ENCODE data around the gene CABP4.

The CABP4 gene

GRCh38 chr11:67407688-67408163, 47.4 kb upstream of the CABP4 start:
- TF ChIP-seq CTCF (IDR thresholded peaks at IDR 0.05; ENCODE audit: poor library complexity, severe bottlenecking) = no peak
- H3K9me3 ChIP-seq (ENCODE audit: severe bottlenecking) = no peaks in the 10 kb centered on the region
- ATAC-seq (ENCODE audit: low read depth) (no peak), DNase-seq (ENCODE audit: low spot score) (no peak)
- no peaks in the 10 kb centered on the region for H3K4me1 ChIP-seq (ENCODE audit: insufficient read depth, poor library complexity, severe bottlenecking)
- no peak overlapping the region for H3K4me3 ChIP-seq (ENCODE audit: severe bottlenecking)
- H3K27me3 ChIP-seq (ENCODE audit: insufficient read depth, poor library complexity, severe bottlenecking) = no peaks in the 10 kb centered on the region
- no peak overlapping the region for H3K27ac ChIP-seq (ENCODE audit: poor library complexity, severe bottlenecking)
- H3K36me3 ChIP-seq (ENCODE audit: low read depth) = no peaks in the 10 kb centered on the region

DNA sequence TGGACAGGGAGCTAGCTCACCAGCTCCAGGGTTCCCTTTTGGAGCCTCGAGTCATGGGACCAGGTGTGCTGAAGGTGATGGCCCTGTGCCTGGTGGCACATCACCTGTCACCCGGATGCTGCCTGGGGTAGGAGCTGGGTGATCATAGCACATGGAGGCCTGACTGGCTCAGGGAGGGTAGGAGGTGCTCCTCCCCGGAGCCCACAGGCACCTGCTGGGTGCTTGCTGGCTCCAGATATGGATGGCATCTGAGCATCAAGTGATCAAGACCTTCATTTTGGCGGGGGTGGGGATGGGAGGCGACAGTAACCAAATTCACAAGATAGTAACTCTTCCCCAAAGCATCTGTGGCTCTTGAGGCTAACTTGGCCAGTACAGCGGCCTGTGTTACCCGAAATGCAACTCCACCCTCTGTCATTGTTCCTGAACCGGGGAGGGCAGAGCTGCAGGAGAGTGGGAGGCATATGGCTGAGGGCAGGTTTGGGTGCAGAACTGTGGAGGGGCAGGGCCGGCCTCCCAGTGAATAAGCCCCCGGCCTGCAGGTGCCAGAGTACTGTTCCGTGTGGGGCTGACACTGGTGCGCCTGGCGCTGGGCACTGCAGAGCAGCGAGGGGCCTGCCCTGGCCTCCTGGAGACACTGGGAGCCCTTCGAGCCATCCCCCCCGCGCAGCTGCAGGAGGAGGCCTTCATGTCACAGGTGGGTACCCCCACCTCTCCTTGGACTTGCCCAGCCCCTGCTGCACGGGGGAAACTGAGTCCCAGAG, 46.5 kb upstream of the CABP4 start:
- no peak for TF ChIP-seq CTCF (IDR thresholded peaks at IDR 0.05; ENCODE audit: poor library complexity, severe bottlenecking)
- Histone ChIP-seq H3K4me3 (ENCODE audit: severe bottlenecking) (no peak overlapping the region), H3K27ac (ENCODE audit: poor library complexity, severe bottlenecking) (no peak overlapping the region), H3K9me3 (ENCODE audit: severe bottlenecking) (no peaks in the 10 kb centered on the region), H3K36me3 (ENCODE audit: low read depth) (no peaks in the 10 kb centered on the region), H3K4me1 (ENCODE audit: insufficient read depth, poor library complexity, severe bottlenecking) (no peaks in the 10 kb centered on the region), H3K27me3 (ENCODE audit: insufficient read depth, poor library complexity, severe bottlenecking) (no peaks in the 10 kb centered on the region)
- no peak for DNase-seq (ENCODE audit: low spot score)
- ATAC-seq (ENCODE audit: low read depth) = no peak

DNA sequence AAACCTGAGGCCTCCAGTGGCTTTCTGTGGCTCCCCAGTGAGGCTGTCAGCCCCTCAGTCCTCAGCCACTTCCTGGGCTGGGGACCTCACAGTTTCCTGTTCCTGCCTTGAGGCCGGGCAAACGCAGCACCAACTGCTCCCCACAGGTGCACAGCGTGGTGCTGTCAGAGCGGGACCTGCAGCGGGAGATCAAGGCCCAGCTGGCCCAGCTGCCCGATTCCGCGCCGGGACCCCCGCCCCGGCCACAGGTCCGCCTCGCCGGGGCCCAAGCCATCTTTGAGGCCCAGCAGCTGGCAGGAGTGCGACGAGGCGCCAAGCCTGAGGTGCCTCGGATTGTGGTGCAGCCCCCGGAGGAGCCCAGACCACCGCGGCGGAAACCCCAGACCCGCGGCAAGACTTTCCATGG, 45.9 kb upstream of the CABP4 start:
- Histone ChIP-seq H3K4me1 (ENCODE audit: insufficient read depth, poor library complexity, severe bottlenecking) (no peaks in the 10 kb centered on the region), H3K4me3 (ENCODE audit: severe bottlenecking) (no peak overlapping the region), H3K9me3 (ENCODE audit: severe bottlenecking) (no peaks in the 10 kb centered on the region), H3K27me3 (ENCODE audit: insufficient read depth, poor library complexity, severe bottlenecking) (no peaks in the 10 kb centered on the region), H3K27ac (ENCODE audit: poor library complexity, severe bottlenecking) (no peak overlapping the region), H3K36me3 (ENCODE audit: low read depth) (no peaks in the 10 kb centered on the region)
- DNase-seq (ENCODE audit: low spot score) (no peak), ATAC-seq (ENCODE audit: low read depth) (no peak)
- no peak for TF ChIP-seq CTCF (IDR thresholded peaks at IDR 0.05; ENCODE audit: poor library complexity, severe bottlenecking)

GRCh38 chr11:67409781-67410368, 45.3 kb upstream of the CABP4 start:
- no peaks in the 10 kb centered on the region for H3K4me1 ChIP-seq (ENCODE audit: insufficient read depth, poor library complexity, severe bottlenecking)

More at GRCh38 chr11:67409781-67410368, 45.3 kb upstream of the CABP4 start:
- DNase-seq (ENCODE audit: low spot score) = no peak
- Histone ChIP-seq H3K9me3 (ENCODE audit: severe bottlenecking) (no peaks in the 10 kb centered on the region), H3K27ac (ENCODE audit: poor library complexity, severe bottlenecking) (no peak overlapping the region), H3K4me3 (ENCODE audit: severe bottlenecking) (no peak overlapping the region), H3K27me3 (ENCODE audit: insufficient read depth, poor library complexity, severe bottlenecking) (no peaks in the 10 kb centered on the region), H3K36me3 (ENCODE audit: low read depth) (no peaks in the 10 kb centered on the region)
- no peak for ATAC-seq (ENCODE audit: low read depth)
- no peak for TF ChIP-seq CTCF (IDR thresholded peaks at IDR 0.05; ENCODE audit: poor library complexity, severe bottlenecking)

Measured in RWPE2 (cell line).